Kidney capillary endothelial cell (primary cell): ENCODE results near the gene COPS9.
A peak's percentile ranks its signal among the peaks of the same experiment; 100 is the strongest.

Experiments used
- DNase-seq: peaks from one replicate; pipeline ENCODE4 v3.0.0-alpha.2; 2018; ENCODE audit warnings: low spot score

COPS9 gene

DNA sequence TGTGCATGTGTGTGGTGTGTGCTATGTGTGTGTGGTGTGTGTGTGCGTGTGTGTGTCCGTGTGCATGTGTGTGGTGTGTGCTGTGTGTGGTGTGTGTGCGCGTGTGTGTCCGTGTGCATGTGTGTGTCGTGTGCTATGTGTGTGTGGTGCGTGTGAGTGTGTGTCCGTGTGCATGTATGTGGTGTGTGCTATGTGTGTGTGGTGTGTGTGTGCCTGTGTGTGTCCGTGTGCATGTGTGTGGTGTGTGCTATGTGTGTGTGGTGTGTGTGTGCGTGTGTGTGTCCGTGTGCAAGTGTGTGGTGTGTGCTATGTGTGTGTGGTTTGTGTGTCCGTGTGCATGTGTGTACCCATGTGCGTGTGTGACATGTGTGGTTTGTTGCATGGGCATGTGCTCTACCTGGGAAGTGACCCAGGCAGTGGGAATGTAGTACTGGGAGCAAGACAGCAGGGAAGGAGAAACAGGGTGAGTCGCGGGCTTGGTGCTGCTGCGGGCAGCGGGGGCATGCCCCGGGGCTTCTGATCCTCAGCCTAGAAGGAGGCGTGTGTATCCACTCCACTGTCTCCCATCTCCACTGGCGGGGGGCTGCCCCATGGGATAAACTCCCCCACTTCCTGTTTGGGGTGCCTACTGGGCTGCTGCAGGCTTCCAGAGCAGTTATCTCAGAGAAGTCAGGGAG, 11.9 kb upstream of the COPS9 start:
- DNase-seq, result no peak

DNA sequence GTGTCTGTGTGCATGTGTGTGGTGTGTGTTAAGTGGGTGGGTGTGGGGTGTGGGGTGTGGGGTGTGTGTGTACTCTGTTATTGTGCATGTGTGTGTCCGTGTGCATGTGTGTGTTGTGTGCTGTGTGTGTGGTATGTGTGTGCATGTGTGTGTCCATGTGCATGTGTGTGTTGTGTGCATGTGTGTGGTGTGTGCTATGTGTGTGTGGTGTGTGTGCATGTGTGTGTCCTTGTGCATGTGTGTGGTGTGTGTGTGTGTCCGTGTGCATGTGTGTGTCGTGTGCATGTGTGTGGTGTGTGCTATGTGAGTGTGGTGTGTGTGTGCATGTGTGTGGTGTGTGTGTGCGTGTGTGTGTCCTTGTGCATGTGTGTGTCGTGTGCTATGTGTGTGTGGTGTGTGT, 11.3 kb upstream of the COPS9 start:
- DNase-seq, result no peak

- DNase-seq, result no peak
Observed at GRCh38 chr2:240146627-240147278, 10.6 kb upstream of the COPS9 start.

DNA sequence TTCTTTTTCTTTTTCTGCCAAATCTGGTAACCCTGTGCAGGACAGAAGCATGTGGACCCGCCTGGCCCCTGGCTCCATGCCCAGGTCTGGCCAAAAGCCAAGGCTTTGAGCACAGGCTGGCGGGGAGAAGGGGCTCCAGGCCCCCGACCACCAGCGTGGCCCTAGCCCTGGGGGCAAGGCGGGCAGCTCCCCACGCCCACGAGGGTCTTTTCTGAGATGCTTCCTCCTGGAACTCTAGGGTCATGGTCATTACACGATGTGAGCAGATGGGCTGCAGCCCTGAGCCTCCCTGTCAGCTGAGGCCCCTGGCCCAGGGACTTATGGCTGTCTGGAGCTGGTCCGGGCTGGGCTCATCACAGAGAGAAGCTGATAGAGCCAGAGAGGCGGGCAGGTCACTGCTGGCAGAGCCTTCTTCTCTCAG, 10.0 kb upstream of the COPS9 start:
- no peak for DNase-seq

DNA sequence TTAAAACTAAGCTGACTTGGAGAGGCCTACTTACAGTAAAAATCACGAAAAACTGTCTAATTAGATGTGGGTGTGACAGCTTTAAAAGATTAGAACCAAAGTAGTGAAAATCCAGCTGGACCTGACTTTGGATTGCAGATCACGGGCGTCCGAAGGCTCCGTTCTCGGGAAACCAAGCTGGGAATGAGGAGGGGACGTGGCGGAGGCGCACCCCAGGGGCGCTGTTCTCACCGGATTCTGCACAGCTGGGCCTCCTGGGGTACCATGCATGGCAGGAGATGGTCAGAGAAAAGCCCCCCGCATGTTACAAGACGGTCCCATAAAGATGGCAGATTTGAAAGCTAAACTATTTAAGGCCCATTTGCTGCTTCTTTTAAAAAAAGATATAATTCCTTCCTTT, 9.4 kb upstream of the COPS9 start:
- DNase-seq, result no peak

- no peak for DNase-seq
Observed at GRCh38 chr2:240144649-240145261, 8.7 kb upstream of the COPS9 start.

DNA sequence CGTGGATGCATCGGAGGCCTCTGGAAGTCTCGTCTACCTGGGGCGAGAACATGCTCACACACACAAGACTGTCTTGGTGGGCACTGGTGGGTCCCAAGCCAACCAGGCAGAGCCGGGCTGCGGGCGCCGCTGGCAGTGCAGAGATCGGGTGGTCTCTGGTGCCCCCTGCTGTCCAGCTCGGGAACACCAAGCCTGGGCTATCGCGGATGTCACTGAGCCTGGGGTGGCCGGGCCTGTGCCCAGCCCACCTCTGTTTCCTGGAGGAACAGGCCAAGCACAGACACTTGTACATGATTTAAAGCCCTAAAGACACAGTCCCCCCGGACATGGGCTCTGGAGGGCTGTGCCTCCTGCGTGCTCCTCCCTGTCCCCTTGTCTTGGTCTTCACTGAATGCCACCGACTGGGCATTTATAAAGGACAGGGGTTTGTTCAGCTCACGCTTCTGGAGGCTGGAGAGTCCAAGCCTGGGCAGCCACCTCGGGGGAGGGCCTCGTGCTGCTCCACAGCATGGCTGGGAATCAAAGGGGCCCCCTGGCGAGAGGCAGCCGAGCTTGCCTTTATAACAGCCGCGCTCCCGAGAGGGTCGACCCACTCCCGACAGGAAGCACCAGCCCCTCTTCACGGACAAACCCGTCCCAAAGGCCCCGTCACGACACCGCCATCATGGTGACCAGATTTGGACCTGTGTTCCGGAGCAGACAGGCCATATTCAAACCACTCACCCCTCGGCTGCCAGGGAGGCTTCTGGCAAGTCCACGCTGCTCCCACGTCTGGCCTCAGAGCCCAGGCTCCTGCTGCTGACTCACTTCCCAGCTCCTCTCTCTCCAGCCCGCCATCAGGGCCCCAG, 7.9 kb upstream of the COPS9 start:
- peak; percentile 61 for DNase-seq

- no peak for DNase-seq
Observed at GRCh38 chr2:240143276-240143675, 7.2 kb upstream of the COPS9 start.

GRCh38 chr2:240142859-240143258, 6.8 kb upstream of the COPS9 start:
- no peak for DNase-seq

DNA sequence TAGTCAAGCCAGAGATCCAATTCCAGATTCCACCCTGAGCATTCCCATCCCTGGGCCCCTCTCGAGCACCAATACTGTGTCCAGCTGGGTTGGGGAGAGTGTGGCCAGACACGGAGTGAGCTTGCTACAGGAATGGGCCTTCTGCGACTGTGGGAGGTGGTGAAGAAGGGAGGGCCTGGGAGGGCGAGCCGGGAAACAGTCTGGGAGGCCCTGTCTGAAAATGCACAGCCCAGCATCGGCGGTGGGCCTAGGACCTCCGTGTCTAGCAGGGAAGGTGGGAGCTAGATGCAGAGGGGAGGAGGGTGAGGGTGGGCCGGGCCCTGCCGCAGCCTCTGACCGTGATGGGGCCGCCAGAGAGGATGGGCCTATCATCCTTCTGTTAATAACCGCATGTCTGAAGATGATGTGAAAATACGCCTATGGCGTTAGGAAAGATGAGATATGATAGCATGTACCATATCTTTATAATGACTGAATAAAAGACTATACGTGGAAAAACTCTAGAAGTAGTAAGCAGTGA, 6.2 kb upstream of the COPS9 start:
- DNase-seq, result no peak

- no peak for DNase-seq
Observed at GRCh38 chr2:240141736-240142135, 5.6 kb upstream of the COPS9 start.

DNA sequence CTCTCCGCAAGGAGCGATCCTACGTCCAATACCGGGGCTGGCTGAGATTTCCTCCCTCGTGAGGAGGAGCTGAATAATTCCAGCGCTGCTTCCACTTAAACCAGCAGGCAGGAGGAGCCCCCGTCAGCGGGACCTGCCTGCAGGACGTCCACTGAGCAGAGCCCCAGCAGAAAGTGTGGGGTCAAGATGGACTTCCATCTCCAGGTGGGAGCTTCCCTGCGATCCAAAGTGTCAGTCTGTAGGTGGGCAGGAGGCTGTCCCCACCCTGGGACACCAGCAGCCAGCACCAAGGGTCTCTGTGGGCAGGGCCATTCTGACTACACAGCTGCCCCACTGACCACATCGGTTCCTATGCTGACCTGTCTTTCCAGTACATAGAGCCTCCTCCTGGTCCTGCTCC, 4.8 kb upstream of the COPS9 start:
- DNase-seq, result no peak

- DNase-seq, result no peak
Observed at GRCh38 chr2:240140511-240140910, 4.4 kb upstream of the COPS9 start, which contains the start of gene OTOS. Gene OTOS (minus strand): TSS chr2:240140658. CDS start chr2:240140326, 332 bp downstream.

GRCh38 chr2:240139666-240140393, 3.7 kb upstream of the COPS9 start:
- no peak for DNase-seq

- no peak for DNase-seq
Observed at GRCh38 chr2:240139011-240139441, 2.9 kb upstream of the COPS9 start.

DNA sequence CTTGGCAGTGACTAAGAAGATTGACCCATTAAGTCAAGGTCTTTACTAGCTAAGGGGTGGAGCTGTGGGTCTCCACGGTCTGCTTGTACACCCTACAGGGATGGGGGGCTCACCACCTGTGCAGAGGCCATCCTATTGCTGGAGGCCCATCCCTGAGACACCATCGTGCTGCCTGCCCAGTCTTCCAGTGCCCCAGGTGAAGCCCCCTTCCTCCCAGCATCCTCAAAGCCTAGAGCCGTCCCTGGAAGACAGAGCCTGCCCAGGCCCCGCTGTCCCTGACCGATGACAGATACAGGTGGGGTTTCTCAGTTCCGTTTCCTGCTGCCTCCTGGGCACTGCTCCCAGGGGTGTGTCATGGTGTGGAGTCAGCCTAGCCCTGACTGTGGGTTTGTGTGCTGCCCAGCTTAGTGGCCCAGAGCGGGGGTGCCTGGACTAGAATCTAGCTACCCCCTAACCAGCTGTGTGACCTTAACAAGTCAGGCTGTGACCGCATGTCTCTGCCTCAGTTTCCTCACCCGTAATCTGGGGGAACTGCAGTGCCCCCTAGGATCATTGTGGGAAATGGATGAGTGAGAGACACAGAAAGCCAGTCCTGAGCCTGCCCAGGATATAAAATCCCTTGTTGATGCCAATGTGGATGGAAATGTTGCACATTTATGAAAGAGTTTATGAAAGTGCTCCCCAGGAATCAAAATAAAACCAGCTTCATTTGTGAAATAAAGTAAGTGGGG, 2.3 kb upstream of the COPS9 start:
- no peak for DNase-seq

DNA sequence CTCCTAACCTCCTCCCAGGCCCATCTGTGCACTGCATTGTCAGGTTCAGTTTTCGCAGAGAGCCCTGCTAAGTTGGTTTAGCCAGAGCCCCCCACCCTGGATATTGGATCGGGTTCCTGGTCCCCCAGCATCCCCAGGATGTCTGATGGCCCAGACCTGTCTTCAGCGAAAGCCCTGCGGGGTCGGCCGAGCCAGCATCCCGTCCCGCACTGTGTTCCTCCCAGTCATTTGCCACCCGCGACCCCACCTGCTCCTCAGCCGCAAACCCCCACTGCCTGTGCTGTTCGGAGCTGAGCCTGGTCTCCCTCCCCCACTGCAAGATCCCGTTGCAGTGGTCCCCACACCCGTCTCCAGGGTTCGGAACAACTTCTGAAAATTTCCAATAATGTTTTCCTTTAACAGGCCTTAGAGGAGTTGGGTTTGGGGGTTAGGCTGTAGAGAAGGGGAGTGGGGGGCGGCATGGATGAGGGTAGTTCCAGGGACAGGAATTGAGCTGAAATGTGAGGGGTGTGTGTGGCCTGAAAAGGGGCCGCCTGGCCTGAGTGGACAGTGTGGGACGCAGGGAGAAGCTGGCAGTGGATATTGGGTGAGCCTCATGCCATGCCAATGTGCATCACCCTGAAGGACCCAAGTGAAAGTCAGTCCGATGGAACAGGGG, 1.6 kb upstream of the COPS9 start:
- DNase-seq, result no peak

- no peak for DNase-seq
Observed at GRCh38 chr2:240136671-240137292, 677 bp upstream of the COPS9 start.

- no peak for DNase-seq
Observed at GRCh38 chr2:240135706-240136012, 446 bp downstream of the COPS9 start.

DNA sequence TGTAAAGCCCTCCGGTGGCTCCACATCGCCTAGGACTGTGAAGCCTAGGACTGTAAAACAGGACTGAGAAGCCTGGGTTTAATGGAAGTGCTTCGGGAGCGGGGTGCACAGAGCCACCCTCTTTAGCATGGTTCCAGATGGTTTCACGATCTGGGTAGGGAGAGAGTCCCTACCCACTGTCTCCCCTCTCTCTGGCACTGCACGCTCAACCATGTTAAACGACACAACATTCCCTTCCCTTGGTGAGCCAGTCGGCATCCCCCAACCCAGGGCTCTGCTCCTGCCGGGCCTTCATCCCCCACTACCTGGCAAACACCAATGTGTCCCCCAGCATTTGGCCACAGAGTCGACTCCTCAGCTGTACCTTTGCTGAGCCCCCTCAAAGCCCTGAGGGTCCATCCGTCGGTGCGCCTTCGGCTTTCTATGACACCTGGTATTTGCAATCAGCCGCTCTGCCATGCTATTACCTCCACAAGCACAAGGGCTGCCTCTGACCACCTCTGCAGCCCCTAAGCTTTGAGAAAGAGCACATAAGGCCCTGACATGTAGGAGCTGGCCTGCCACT, 1.1 kb downstream of the COPS9 start:
- DNase-seq, result no peak
